ENCODE results near the gene PARD3B.

Gene PARD3B

GRCh38 chr2:205017381-205017780, 472.1 kb downstream of the PARD3B start:
- no peak for DNase-seq (ENCODE audit: low read depth)

GRCh38 chr2:205017912-205018311, 472.6 kb downstream of the PARD3B start:
- no peak for DNase-seq (ENCODE audit: low read depth)

- no peak for DNase-seq (ENCODE audit: low read depth)
Measured at GRCh38 chr2:205020673-205021072, 475.4 kb downstream of the PARD3B start.

- no peak for DNase-seq (ENCODE audit: low read depth)
Measured at GRCh38 chr2:205022841-205023240, 477.6 kb downstream of the PARD3B start.

- DNase-seq (ENCODE audit: low read depth): peak; percentile 89
Measured at GRCh38 chr2:205024822-205025518, 479.7 kb downstream of the PARD3B start.

GRCh38 chr2:205025580-205026240, 480.4 kb downstream of the PARD3B start:
- DNase-seq (ENCODE audit: low read depth): no peak

- DNase-seq (ENCODE audit: low read depth): no peak
Measured at GRCh38 chr2:205030695-205031094, 485.4 kb downstream of the PARD3B start.

- DNase-seq (ENCODE audit: low read depth): no peak
Measured at GRCh38 chr2:205032093-205032551, 486.8 kb downstream of the PARD3B start.

- DNase-seq (ENCODE audit: low read depth): no peak
Measured at GRCh38 chr2:205033431-205033830, 488.2 kb downstream of the PARD3B start.

- DNase-seq (ENCODE audit: low read depth): no peak
Measured at GRCh38 chr2:205034034-205034433, 488.8 kb downstream of the PARD3B start.

- DNase-seq (ENCODE audit: low read depth): no peak
Measured at GRCh38 chr2:205040323-205040722, 495.0 kb downstream of the PARD3B start.

GRCh38 chr2:205041472-205042130, 496.3 kb downstream of the PARD3B start:
- no peak for DNase-seq (ENCODE audit: low read depth)

- no peak for DNase-seq (ENCODE audit: low read depth)
Measured at GRCh38 chr2:205043285-205043684, 498.0 kb downstream of the PARD3B start.

- DNase-seq (ENCODE audit: low read depth): no peak
Measured at GRCh38 chr2:205045706-205046105, 500.4 kb downstream of the PARD3B start.

GRCh38 chr2:205047273-205047839, 502.1 kb downstream of the PARD3B start:
- no peak for DNase-seq (ENCODE audit: low read depth)

- no peak for DNase-seq (ENCODE audit: low read depth)
Measured at GRCh38 chr2:205051417-205051816, 506.1 kb downstream of the PARD3B start.

- no peak for DNase-seq (ENCODE audit: low read depth)
Measured at GRCh38 chr2:205052781-205053180, 507.5 kb downstream of the PARD3B start.

- no peak for DNase-seq (ENCODE audit: low read depth)
Measured at GRCh38 chr2:205053827-205054410, 508.6 kb downstream of the PARD3B start.

GRCh38 chr2:205054789-205055188, 509.5 kb downstream of the PARD3B start:
- DNase-seq (ENCODE audit: low read depth): no peak

GRCh38 chr2:205055251-205055650, 510.0 kb downstream of the PARD3B start:
- DNase-seq (ENCODE audit: low read depth): no peak

- no peak for DNase-seq (ENCODE audit: low read depth)
Measured at GRCh38 chr2:205056151-205056561, 510.9 kb downstream of the PARD3B start.

- DNase-seq (ENCODE audit: low read depth): no peak
Measured at GRCh38 chr2:205058409-205058808, 513.1 kb downstream of the PARD3B start.
